Stomach (tissue), 4 donors: ENCODE measurements around the gene DHX8.
"Not testable (repeated sequence)": the region's sequence is repeated elsewhere in the genome, so short reads cannot be mapped to it uniquely, and the experiment has no call there.

ENCODE experiments used
- CTCF ChIP-seq, 7 experiments: fragments of 450-650 bp in 4 of 7; fragments of 200-600 bp in 3 of 7; sonication (generic) in 3 of 7; IDR thresholded peaks; one replicate each; pipeline ENCODE4 v1.5.1; 2016 to 2019; ENCODE audit warnings: antibody characterized with exemption in 7 of 7, control low read depth in 2 of 7, mild to moderate bottlenecking in 1 of 7
- POLR2A ChIP-seq, 4 donors: fragments of 450-650 bp; IDR thresholded peaks; one replicate each; pipeline ENCODE4 v1.6.1; 2016; ENCODE audit warnings: antibody characterized with exemption in 4 of 4, control low read depth in 2 of 4, mild to moderate bottlenecking in 1 of 4, moderate library complexity in 1 of 4

GRCh38 chr17:43462569-43462968, 21.2 kb upstream of the DHX8 start:
- not testable (repeated sequence) for TF ChIP-seq POLR2A, CTCF (IDR thresholded peaks at IDR 0.05)
